ENCODE data around the gene TMEM245. TPM values are rescaled to one million over a fixed set of nuclear protein-coding genes. Genes with fewer than 3 reads are reported as not detected.

The TMEM245 gene
- total and polyA plus RNA-seq, 2 donors (not counting 3 experiments of a cell fraction or from before 2014, with no cell fraction given): 44.2 to 48.0 TPM

DNA sequence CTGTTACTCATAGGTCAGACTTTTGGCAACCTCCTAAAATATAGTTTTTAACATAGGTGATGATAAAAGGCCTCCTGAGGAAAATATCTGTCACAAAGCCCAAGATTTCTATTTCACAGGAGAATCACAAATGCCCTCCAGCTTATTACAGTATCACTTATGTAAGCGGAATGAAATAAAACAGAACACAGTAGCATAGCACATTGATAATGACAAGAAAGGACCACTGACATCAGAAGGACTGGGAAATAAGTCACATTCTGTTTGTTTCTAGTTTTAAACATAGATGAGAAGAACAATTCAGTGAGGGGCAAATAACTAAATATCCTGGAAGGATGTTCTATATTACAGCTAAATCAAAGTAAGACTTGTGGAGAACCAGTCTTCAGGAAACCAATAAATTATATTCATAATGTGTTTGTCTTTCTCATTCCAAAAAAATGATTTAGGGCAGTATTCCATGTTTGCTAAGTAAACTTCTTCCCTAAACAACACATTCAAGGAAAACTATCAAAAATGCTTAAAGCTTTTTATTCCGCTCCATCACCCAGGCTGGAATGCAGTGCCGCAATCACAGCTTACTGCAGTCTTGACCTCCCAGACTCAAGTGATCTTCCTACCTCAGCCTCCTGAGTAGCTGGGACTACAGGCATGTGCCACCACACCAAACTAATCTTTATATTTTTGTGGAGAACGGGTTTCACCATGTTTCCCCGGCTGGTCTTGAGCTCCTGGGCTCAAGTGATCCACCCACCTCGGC, 85.6 kb downstream of the TMEM245 start:
- no peak overlapping the region for H3K4me2 ChIP-seq (ENCODE audit: insufficient read depth, low read length)
- intact Hi-C loops (cut with micrococcal nuclease) (no loop called here), dilution Hi-C loops (cut with MboI; ENCODE audit: extremely low pct_ligation_motif_present, low sequenced_read_pairs) (no loop called here)
- H2AFZ ChIP-seq (ENCODE audit: low read depth, low read length): no peak overlapping the region
- BruUV-seq (replicated peaks): no TSS peak
- H3K27ac ChIP-seq (ENCODE audit: insufficient read depth, low read depth, low read length): no peak overlapping the region
- peaks cover 0 to 5% of the 10 kb centered on the region in 2 experiments for H3K36me3 ChIP-seq (ENCODE audit: control insufficient read depth in 2 of 2, extremely low read depth in 1 of 2, insufficient read depth in 2 of 2, low read length in 2 of 2)
- no peaks in the 10 kb centered on the region for H3K9me1 ChIP-seq (replicated peaks; ENCODE audit: control insufficient read depth, extremely low read depth, insufficient read depth, low read length)
- TF ChIP-seq, protein P1, sequence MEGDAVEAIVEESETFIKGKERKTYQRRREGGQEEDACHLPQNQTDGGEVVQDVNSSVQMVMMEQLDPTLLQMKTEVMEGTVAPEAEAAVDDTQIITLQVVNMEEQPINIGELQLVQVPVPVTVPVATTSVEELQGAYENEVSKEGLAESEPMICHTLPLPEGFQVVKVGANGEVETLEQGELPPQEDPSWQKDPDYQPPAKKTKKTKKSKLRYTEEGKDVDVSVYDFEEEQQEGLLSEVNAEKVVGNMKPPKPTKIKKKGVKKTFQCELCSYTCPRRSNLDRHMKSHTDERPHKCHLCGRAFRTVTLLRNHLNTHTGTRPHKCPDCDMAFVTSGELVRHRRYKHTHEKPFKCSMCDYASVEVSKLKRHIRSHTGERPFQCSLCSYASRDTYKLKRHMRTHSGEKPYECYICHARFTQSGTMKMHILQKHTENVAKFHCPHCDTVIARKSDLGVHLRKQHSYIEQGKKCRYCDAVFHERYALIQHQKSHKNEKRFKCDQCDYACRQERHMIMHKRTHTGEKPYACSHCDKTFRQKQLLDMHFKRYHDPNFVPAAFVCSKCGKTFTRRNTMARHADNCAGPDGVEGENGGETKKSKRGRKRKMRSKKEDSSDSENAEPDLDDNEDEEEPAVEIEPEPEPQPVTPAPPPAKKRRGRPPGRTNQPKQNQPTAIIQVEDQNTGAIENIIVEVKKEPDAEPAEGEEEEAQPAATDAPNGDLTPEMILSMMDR (IDR thresholded peaks at IDR 0.05; ENCODE audit: extremely low read depth in 1 of 2, insufficient read depth in 1 of 2, low read depth in 1 of 2, low read length in 2 of 2): no peak
- TF ChIP-seq POLR2A (IDR thresholded peaks at IDR 0.05; ENCODE audit: low read depth, low read length) (no peak), EZH2 (IDR thresholded peaks at IDR 0.05; ENCODE audit: borderline replicate concordance, low read depth, low read length, severe bottlenecking) (no peak), GATA2 (IDR thresholded peaks at IDR 0.05; ENCODE audit: insufficient read depth, insufficient read length, low read depth, low read length) (no peak), MYC (IDR thresholded peaks at IDR 0.05; ENCODE audit: low read depth, low read length) (no peak), JUN (IDR thresholded peaks at IDR 0.05; ENCODE audit: borderline replicate concordance, insufficient read depth, insufficient read length, low read depth) (no peak), FOS (IDR thresholded peaks at IDR 0.05; ENCODE audit: borderline replicate concordance, insufficient read depth, low read length) (no peak), POLR2AphosphoS5 (IDR thresholded peaks at IDR 0.05; ENCODE audit: insufficient read depth, low read depth, low read length) (no peak)
- TF ChIP-seq, protein P2, sequence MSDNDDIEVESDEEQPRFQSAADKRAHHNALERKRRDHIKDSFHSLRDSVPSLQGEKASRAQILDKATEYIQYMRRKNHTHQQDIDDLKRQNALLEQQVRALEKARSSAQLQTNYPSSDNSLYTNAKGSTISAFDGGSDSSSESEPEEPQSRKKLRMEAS (IDR thresholded peaks at IDR 0.05; ENCODE audit: insufficient read depth, insufficient read length): no peak
- no peaks in the 10 kb centered on the region for H3K9me3 ChIP-seq (replicated peaks; ENCODE audit: control insufficient read depth, insufficient read depth, low read length)
- no peak overlapping the region for H3K4me3 ChIP-seq (replicated peaks in 1 of 3; ENCODE audit: insufficient read depth in 1 of 3, low read depth in 1 of 3, low read length in 3 of 3)
- H3K9ac ChIP-seq (replicated peaks; ENCODE audit: extremely low read depth, insufficient read depth, low read length): no peak overlapping the region
- FAIRE-seq (no peak), DNase-seq (ENCODE audit: low read depth, low spot score) (no peak)
- CTCF ChIA-PET: interaction anchor here (0.8 to 1.6 kb wide), 4 partner anchors 11 to 96 kb away, joined by 3 to 5 read pairs (median 3); no protein-coding TSS in a partner anchor
- no peaks in the 10 kb centered on the region for H4K20me1 ChIP-seq (replicated peaks; ENCODE audit: control insufficient read depth, extremely low read depth, insufficient read depth, low read length)
- POLR2A ChIA-PET: no interaction called here
- peaks cover 4% of the 10 kb centered on the region for H3K79me2 ChIP-seq (ENCODE audit: control insufficient read depth, insufficient read depth, low read length)
- H3K4me1 ChIP-seq (ENCODE audit: control insufficient read depth, extremely low read depth, insufficient read depth, low read length): peaks cover 32% of the 10 kb centered on the region
- no peaks in the 10 kb centered on the region for H3K27me3 ChIP-seq (ENCODE audit: control insufficient read depth in 2 of 2, insufficient read depth in 2 of 2, low read length in 2 of 2)
